ENCODE data around the gene PIP5K1C. TPM values are rescaled to one million over a fixed set of nuclear protein-coding genes. Genes with fewer than 3 reads are reported as not detected.

PIP5K1C gene
- total and polyA plus RNA-seq, 9 of the 15 experiments (the other 6 are each of a cell fraction or from before 2014, with no cell fraction given): 0.38 to 22.1 (median 4.1) TPM

DNA sequence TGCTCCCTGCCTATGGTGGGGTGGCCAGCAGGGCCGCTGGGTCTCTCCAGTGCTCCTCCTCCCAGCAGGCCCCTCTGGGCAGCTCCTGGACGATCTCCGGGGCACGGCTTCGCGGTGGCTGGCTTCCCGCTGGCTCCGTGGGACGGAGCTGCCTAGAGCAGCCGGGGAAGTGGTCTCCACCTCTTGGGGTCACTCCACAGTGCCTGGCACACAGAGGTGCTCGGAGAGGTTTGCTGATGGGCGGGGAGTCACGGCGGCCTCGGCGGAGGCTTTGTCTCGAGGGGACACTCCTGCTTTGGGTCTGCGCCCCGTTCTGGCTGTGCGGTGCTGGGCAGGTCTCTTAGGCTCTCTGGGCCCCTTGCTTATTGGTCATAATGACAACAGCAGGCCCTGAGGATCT is 63.8 kb downstream of the PIP5K1C start (continued):
- TF ChIP-seq STAG1 (CRISPR knock-in tag; IDR thresholded peaks at IDR 0.05; ENCODE audit: borderline replicate concordance): no peak
- no peak for TF ChIP-seq SREBF1 (IDR thresholded peaks at IDR 0.05; ENCODE audit: borderline replicate concordance, low read depth, low read length)
- TF ChIP-seq ZNF717 (CRISPR knock-in tag; IDR thresholded peaks at IDR 0.05): no peak
- no peak for TF ChIP-seq ZNF780A (CRISPR knock-in tag; IDR thresholded peaks at IDR 0.05)
- TF ChIP-seq, protein P1, sequence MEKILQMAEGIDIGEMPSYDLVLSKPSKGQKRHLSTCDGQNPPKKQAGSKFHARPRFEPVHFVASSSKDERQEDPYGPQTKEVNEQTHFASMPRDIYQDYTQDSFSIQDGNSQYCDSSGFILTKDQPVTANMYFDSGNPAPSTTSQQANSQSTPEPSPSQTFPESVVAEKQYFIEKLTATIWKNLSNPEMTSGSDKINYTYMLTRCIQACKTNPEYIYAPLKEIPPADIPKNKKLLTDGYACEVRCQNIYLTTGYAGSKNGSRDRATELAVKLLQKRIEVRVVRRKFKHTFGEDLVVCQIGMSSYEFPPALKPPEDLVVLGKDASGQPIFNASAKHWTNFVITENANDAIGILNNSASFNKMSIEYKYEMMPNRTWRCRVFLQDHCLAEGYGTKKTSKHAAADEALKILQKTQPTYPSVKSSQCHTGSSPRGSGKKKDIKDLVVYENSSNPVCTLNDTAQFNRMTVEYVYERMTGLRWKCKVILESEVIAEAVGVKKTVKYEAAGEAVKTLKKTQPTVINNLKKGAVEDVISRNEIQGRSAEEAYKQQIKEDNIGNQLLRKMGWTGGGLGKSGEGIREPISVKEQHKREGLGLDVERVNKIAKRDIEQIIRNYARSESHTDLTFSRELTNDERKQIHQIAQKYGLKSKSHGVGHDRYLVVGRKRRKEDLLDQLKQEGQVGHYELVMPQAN (IDR thresholded peaks at IDR 0.05; ENCODE audit: borderline replicate concordance): no peak
- no peak for TF ChIP-seq SMARCA4 (IDR thresholded peaks at IDR 0.05)
- TF ChIP-seq, protein P2, sequence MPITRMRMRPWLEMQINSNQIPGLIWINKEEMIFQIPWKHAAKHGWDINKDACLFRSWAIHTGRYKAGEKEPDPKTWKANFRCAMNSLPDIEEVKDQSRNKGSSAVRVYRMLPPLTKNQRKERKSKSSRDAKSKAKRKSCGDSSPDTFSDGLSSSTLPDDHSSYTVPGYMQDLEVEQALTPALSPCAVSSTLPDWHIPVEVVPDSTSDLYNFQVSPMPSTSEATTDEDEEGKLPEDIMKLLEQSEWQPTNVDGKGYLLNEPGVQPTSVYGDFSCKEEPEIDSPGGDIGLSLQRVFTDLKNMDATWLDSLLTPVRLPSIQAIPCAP (CRISPR knock-in tag; IDR thresholded peaks at IDR 0.05; ENCODE audit: borderline replicate concordance): no peak
- TF ChIP-seq, protein P3, sequence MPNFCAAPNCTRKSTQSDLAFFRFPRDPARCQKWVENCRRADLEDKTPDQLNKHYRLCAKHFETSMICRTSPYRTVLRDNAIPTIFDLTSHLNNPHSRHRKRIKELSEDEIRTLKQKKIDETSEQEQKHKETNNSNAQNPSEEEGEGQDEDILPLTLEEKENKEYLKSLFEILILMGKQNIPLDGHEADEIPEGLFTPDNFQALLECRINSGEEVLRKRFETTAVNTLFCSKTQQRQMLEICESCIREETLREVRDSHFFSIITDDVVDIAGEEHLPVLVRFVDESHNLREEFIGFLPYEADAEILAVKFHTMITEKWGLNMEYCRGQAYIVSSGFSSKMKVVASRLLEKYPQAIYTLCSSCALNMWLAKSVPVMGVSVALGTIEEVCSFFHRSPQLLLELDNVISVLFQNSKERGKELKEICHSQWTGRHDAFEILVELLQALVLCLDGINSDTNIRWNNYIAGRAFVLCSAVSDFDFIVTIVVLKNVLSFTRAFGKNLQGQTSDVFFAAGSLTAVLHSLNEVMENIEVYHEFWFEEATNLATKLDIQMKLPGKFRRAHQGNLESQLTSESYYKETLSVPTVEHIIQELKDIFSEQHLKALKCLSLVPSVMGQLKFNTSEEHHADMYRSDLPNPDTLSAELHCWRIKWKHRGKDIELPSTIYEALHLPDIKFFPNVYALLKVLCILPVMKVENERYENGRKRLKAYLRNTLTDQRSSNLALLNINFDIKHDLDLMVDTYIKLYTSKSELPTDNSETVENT (CRISPR knock-in tag; IDR thresholded peaks at IDR 0.05): no peak
- TF ChIP-seq SREBF2 (CRISPR knock-in tag; IDR thresholded peaks at IDR 0.05): no peak
- TF ChIP-seq, protein P4, sequence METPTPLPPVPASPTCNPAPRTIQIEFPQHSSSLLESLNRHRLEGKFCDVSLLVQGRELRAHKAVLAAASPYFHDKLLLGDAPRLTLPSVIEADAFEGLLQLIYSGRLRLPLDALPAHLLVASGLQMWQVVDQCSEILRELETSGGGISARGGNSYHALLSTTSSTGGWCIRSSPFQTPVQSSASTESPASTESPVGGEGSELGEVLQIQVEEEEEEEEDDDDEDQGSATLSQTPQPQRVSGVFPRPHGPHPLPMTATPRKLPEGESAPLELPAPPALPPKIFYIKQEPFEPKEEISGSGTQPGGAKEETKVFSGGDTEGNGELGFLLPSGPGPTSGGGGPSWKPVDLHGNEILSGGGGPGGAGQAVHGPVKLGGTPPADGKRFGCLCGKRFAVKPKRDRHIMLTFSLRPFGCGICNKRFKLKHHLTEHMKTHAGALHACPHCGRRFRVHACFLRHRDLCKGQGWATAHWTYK (CRISPR knock-in tag; IDR thresholded peaks at IDR 0.05): no peak
- TF ChIP-seq PHB2 (IDR thresholded peaks at IDR 0.05; ENCODE audit: low read depth): no peak
